Measurements from ENCODE around the gene DYNC1H1.
"Not testable (repeated sequence)": the region's sequence is repeated elsewhere in the genome, so short reads cannot be mapped to it uniquely, and the experiment has no call there.

DYNC1H1 gene

GRCh38 chr14:101963656-101964296, 597 bp upstream of the DYNC1H1 start:
- no peak for DNase-seq (ENCODE audit: low read depth in 2 of 2)

- DNase-seq (ENCODE audit: low read depth in 2 of 2), result peak; percentile 34
Measured at GRCh38 chr14:101965181-101965544, 790 bp downstream of the DYNC1H1 start.

- DNase-seq (ENCODE audit: low read depth in 2 of 2), result no peak
Measured at GRCh38 chr14:101965770-101966722, 1.7 kb downstream of the DYNC1H1 start.

- DNase-seq (ENCODE audit: low read depth in 2 of 2), result no peak
Measured at GRCh38 chr14:101966742-101967141, 2.4 kb downstream of the DYNC1H1 start.

- DNase-seq (ENCODE audit: low read depth in 2 of 2), result no peak
Measured at GRCh38 chr14:101968186-101968585, 3.8 kb downstream of the DYNC1H1 start.

- DNase-seq (ENCODE audit: low read depth in 2 of 2), result no peak
Measured at GRCh38 chr14:101969481-101969880, 5.1 kb downstream of the DYNC1H1 start.

GRCh38 chr14:101970830-101971400, 6.5 kb downstream of the DYNC1H1 start:
- no peak for DNase-seq (ENCODE audit: low read depth in 2 of 2)

- DNase-seq (ENCODE audit: low read depth in 2 of 2), result not testable (repeated sequence)
Measured at GRCh38 chr14:101971458-101971857, 7.1 kb downstream of the DYNC1H1 start.

GRCh38 chr14:101972126-101972866, 7.9 kb downstream of the DYNC1H1 start:
- DNase-seq (ENCODE audit: low read depth in 2 of 2), result no peak

GRCh38 chr14:101973356-101973755, 9.0 kb downstream of the DYNC1H1 start:
- DNase-seq (ENCODE audit: low read depth in 2 of 2), result no peak

- DNase-seq (ENCODE audit: low read depth in 2 of 2), result no peak
Measured at GRCh38 chr14:101975231-101975630, 10.9 kb downstream of the DYNC1H1 start.

GRCh38 chr14:101977311-101978071, 13.1 kb downstream of the DYNC1H1 start:
- no peak for DNase-seq (ENCODE audit: low read depth in 2 of 2)

GRCh38 chr14:101979666-101980065, 15.3 kb downstream of the DYNC1H1 start:
- no peak for DNase-seq (ENCODE audit: low read depth in 2 of 2)

- DNase-seq (ENCODE audit: low read depth in 2 of 2), result no peak
Measured at GRCh38 chr14:101980251-101980650, 15.9 kb downstream of the DYNC1H1 start.

- no peak for DNase-seq (ENCODE audit: low read depth in 2 of 2)
Measured at GRCh38 chr14:101980700-101981099, 16.3 kb downstream of the DYNC1H1 start.

- DNase-seq (ENCODE audit: low read depth in 2 of 2), result no peak
Measured at GRCh38 chr14:101982621-101983020, 18.2 kb downstream of the DYNC1H1 start.

GRCh38 chr14:101984831-101985230, 20.5 kb downstream of the DYNC1H1 start:
- not testable (repeated sequence) for DNase-seq (ENCODE audit: low read depth in 2 of 2)

GRCh38 chr14:101985957-101986356, 21.6 kb downstream of the DYNC1H1 start:
- no peak for DNase-seq (ENCODE audit: low read depth in 2 of 2)

- no peak for DNase-seq (ENCODE audit: low read depth in 2 of 2)
Measured at GRCh38 chr14:101986953-101987352, 22.6 kb downstream of the DYNC1H1 start.

- DNase-seq (ENCODE audit: low read depth in 2 of 2), result no peak
Measured at GRCh38 chr14:101988377-101988776, 24.0 kb downstream of the DYNC1H1 start.

GRCh38 chr14:101991352-101991751, 27.0 kb downstream of the DYNC1H1 start:
- DNase-seq (ENCODE audit: low read depth in 2 of 2), result no peak

Data from stimulated activated CD8-positive, alpha-beta memory T cell treated with anti-CD3 and anti-CD28 coated beads, Interleukin-15, amount 100 ng/mL, for 4 hours (primary cell).